ENCODE data around the gene TIMM17A. TPM values are rescaled to one million over a fixed set of nuclear protein-coding genes. Genes with fewer than 3 reads are reported as not detected.

Gene TIMM17A
- total and polyA plus RNA-seq, 2 experiments from 2014 or later: 65.0 to 90.1 TPM

DNA sequence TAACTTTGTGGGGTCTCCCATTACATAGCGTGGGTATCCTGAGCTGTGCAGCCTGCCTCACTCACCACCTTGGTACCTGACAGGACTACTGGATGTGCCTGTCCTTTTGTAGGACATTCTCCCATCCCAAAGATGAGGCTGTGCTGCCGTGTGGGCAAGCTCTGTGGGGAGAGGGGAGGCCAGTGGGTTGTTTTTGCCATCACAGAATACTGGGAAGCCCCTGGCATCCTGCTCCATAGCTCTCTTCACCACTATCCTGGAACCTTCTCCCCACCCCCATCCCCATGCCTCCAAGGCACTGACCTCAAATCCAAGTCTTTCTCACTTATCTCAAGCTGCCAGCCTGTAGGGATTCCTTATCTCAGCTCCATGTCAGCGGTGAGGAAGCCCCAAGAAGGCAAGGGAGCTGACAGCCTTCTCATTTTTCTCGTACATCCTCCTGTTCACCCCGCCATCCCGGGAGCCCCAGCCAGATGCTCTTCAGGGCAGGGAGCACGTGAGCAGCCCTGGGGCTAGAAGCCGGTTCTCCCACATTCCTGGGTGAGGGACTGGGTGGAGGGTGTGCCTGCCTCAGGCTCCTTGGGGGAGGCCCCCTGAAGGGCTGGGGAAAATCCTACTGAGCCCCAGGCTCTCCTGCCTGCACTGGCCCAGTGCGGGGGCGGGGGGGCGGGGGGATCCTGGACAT lies 52.6 kb downstream of the TIMM17A start:
- H3K27me3 ChIP-seq: no peaks in the 10 kb centered on the region
- H3K9me3 ChIP-seq (ENCODE audit: low read depth): no peaks in the 10 kb centered on the region
- H3K4me2 ChIP-seq: peak overlapping the region; percentile 67
- peaks cover 69% of the 10 kb centered on the region for H3K79me2 ChIP-seq
- H3K4me1 ChIP-seq (ENCODE audit: insufficient read depth): peaks cover 38% of the 10 kb centered on the region
- H3K4me3 ChIP-seq: peak overlapping the region; percentile 26
- peaks cover 24% of the 10 kb centered on the region for H4K20me1 ChIP-seq (ENCODE audit: insufficient read depth, poor library complexity, severe bottlenecking)
- DNase-seq (ENCODE audit: low spot score): peak; percentile 93
- H3K9me2 ChIP-seq (replicated peaks; ENCODE audit: insufficient read depth): no peaks in the 10 kb centered on the region
- peak overlapping the region; percentile 91 for H3K27ac ChIP-seq
- no peaks in the 10 kb centered on the region for H3K36me3 ChIP-seq (replicated peaks; ENCODE audit: insufficient read depth, low read depth)
- TF ChIP-seq EZH2 (IDR thresholded peaks at IDR 0.05; ENCODE audit: borderline replicate concordance) (no peak), EZH2phosphoT487 (IDR thresholded peaks at IDR 0.05; ENCODE audit: low read depth, severe bottlenecking, unreplicated experiment) (no peak)
- TF ChIP-seq, protein P1, sequence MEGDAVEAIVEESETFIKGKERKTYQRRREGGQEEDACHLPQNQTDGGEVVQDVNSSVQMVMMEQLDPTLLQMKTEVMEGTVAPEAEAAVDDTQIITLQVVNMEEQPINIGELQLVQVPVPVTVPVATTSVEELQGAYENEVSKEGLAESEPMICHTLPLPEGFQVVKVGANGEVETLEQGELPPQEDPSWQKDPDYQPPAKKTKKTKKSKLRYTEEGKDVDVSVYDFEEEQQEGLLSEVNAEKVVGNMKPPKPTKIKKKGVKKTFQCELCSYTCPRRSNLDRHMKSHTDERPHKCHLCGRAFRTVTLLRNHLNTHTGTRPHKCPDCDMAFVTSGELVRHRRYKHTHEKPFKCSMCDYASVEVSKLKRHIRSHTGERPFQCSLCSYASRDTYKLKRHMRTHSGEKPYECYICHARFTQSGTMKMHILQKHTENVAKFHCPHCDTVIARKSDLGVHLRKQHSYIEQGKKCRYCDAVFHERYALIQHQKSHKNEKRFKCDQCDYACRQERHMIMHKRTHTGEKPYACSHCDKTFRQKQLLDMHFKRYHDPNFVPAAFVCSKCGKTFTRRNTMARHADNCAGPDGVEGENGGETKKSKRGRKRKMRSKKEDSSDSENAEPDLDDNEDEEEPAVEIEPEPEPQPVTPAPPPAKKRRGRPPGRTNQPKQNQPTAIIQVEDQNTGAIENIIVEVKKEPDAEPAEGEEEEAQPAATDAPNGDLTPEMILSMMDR (IDR thresholded peaks at IDR 0.05; ENCODE audit: poor library complexity): no peak
- H2AFZ ChIP-seq: no peak overlapping the region
- 11% methylated on average over 11 of the region's 11 CpGs for WGBS (ENCODE audit: low lambda C conversion rate, missing lambda C conversion rate)

DNA sequence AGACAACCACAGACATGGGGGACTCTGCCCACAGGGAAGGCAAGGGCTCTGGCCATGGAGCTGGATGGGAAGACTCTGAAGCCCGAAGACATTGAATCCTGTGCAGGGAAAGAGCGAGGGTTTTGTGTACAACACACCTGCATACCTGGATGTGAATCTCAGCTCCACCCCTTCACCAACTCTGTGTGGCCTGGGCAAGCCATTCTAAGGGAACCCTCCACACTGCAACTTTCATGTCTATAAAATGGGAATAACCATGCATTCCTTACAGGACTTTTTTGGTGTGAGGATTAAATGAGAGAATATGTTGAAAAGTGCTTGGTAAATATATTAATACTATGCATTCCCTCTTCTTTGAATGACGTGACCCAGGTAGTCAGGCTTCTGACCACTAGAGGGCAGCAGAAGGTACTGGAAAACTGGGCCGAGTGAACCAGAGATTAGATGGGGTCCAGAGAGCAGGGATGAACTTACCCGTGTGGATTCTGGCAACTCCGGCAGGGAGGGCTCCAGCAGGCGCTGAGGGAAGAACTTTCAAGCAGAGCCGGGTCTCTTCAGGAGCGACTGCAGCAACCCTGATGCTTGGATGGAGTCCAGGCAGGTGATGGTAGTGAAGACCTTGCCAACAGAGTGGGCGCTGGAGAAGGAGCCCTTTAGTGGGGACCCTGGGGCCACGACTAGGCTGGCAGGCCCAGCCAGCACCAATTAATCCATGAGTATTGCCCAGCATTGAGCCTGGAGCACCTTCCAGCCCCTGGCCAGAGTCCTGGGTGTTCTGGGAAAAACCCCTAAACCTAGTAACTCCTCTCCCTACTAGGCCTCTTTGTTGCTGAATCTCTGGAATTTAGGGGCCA lies 54.2 kb downstream of the TIMM17A start:
- Histone ChIP-seq H3K79me2 (peaks cover 74% of the 10 kb centered on the region), H3K36me3 (replicated peaks; ENCODE audit: insufficient read depth, low read depth) (no peaks in the 10 kb centered on the region), H3K9me2 (replicated peaks; ENCODE audit: insufficient read depth) (no peaks in the 10 kb centered on the region), H3K27me3 (no peaks in the 10 kb centered on the region), H3K27ac (peak overlapping the region; percentile 91), H4K20me1 (ENCODE audit: insufficient read depth, poor library complexity, severe bottlenecking) (peaks cover 37% of the 10 kb centered on the region), H3K4me2 (peak overlapping the region; percentile 67), H3K4me3 (no peak overlapping the region), H3K4me1 (ENCODE audit: insufficient read depth) (peaks cover 44% of the 10 kb centered on the region), H2AFZ (no peak overlapping the region), H3K9me3 (ENCODE audit: low read depth) (no peaks in the 10 kb centered on the region)
- TF ChIP-seq EZH2 (IDR thresholded peaks at IDR 0.05; ENCODE audit: borderline replicate concordance) (no peak), EZH2phosphoT487 (IDR thresholded peaks at IDR 0.05; ENCODE audit: low read depth, severe bottlenecking, unreplicated experiment) (no peak)
- TF ChIP-seq, protein P1 (IDR thresholded peaks at IDR 0.05; ENCODE audit: poor library complexity): peak; percentile 97
- 15% methylated on average over 11 of the region's 11 CpGs for WGBS (ENCODE audit: low lambda C conversion rate, missing lambda C conversion rate)
- DNase-seq (ENCODE audit: low spot score): peak; percentile 92

DNA sequence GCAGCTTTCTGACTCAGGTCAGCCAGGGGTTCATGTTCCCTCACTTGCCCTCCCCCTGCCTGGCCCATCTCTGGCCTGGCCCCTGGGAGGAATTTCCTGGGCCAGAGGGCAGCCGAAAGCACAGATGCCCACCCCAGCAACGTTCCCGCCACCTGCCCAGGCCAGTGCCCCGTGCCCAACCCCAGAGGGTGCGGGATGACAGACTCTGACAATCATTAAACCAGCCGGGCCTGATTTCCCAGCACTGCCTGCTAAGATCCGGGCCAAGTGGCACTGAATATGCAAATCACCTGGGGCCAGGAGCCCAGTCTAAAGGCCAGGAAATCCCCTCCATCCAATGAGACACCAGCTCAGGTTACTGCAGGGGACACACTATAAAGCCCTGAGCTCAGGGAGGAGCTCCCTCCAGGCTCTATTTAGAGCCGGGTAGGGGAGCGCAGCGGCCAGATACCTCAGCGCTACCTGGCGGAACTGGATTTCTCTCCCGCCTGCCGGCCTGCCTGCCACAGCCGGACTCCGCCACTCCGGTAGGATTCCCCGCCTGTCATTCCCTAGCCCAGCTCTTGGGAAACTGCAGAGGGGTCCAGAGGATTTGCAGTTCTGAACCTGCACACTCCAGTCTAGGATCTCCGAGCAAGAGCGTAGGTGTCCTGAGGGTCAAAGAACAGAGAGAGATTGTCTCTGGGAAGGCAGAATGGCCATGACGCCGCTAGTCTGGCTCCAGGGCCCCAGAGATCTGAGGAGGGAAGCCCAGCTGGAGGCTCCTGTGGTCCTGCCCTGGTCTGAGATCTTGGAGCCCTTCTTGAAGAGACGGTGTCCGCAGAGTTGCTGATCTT lies 55.1 kb downstream of the TIMM17A start, which contains the start of gene ELF3:
Gene ELF3 (plus strand): TSS at position 408 of the 836 bp plus-strand sequence. CDS start 550 bp downstream, outside the sequence.
- Histone ChIP-seq H3K4me1 (ENCODE audit: insufficient read depth) (peaks cover 48% of the 10 kb centered on the region), H4K20me1 (ENCODE audit: insufficient read depth, poor library complexity, severe bottlenecking) (peaks cover 42% of the 10 kb centered on the region), H3K27me3 (no peaks in the 10 kb centered on the region), H3K9me3 (ENCODE audit: low read depth) (no peaks in the 10 kb centered on the region), H3K79me2 (peaks cover 74% of the 10 kb centered on the region), H3K36me3 (replicated peaks; ENCODE audit: insufficient read depth, low read depth) (no peaks in the 10 kb centered on the region), H3K27ac (peak within 1 kb of the TSS; percentile 95), H3K9me2 (replicated peaks; ENCODE audit: insufficient read depth) (no peaks in the 10 kb centered on the region), H3K4me2 (peak within 1 kb of the TSS; percentile 75), H2AFZ (no peak within 1 kb of the TSS), H3K4me3 (peak within 1 kb of the TSS; percentile 53)
- 25% methylated on average over 24 of the region's 24 CpGs for WGBS (ENCODE audit: low lambda C conversion rate, missing lambda C conversion rate)
- peak; percentile 94 for DNase-seq (ENCODE audit: low spot score)
- TF ChIP-seq, protein P1 (IDR thresholded peaks at IDR 0.05; ENCODE audit: poor library complexity): no peak
- TF ChIP-seq EZH2 (IDR thresholded peaks at IDR 0.05; ENCODE audit: borderline replicate concordance): no peak
- TF ChIP-seq EZH2phosphoT487 (IDR thresholded peaks at IDR 0.05; ENCODE audit: low read depth, severe bottlenecking, unreplicated experiment): no peak

Measured in hepatocyte (in vitro differentiated cells).